ENCODE results near the gene PRMT5. TPM values are rescaled to one million over a fixed set of nuclear protein-coding genes. Genes with fewer than 3 reads are reported as not detected.
"Not testable (repeated sequence)": the region's sequence is repeated elsewhere in the genome, so short reads cannot be mapped to it uniquely, and the experiment has no call there.

PRMT5 gene
- total RNA-seq, 1 donor from 2014 or later: 91.1 TPM

GRCh38 chr14:22974530-22975313 is 45.5 kb upstream of the PRMT5 start:
- FAIRE-seq: no peak
- TF ChIP-seq CTCF (IDR thresholded peaks at IDR 0.05; ENCODE audit: insufficient read depth, low read length, severe bottlenecking): no peak
- Histone ChIP-seq H3K4me3 (ENCODE audit: low read depth, low read length) (no peak overlapping the region), H3K27me3 (ENCODE audit: control insufficient read depth, insufficient read depth, low read length) (no peaks in the 10 kb centered on the region), H3K36me3 (ENCODE audit: control insufficient read depth, insufficient read depth, low read length) (peaks cover 43% of the 10 kb centered on the region)
- DNase-seq (ENCODE audit: low read depth): no peak

GRCh38 chr14:22973217-22974032 is 44.2 kb upstream of the PRMT5 start:
- Histone ChIP-seq H3K36me3 (ENCODE audit: control insufficient read depth, insufficient read depth, low read length) (peaks cover 43% of the 10 kb centered on the region), H3K27me3 (ENCODE audit: control insufficient read depth, insufficient read depth, low read length) (no peaks in the 10 kb centered on the region), H3K4me3 (ENCODE audit: low read depth, low read length) (no peak overlapping the region)
- peak; percentile 51 for TF ChIP-seq CTCF (IDR thresholded peaks at IDR 0.05; ENCODE audit: insufficient read depth, low read length, severe bottlenecking)
- peak; percentile 62 for DNase-seq (ENCODE audit: low read depth)
- FAIRE-seq: no peak

- Histone ChIP-seq H3K4me3 (ENCODE audit: low read depth, low read length) (no peak overlapping the region), H3K36me3 (ENCODE audit: control insufficient read depth, insufficient read depth, low read length) (peaks cover 38% of the 10 kb centered on the region), H3K27me3 (ENCODE audit: control insufficient read depth, insufficient read depth, low read length) (no peaks in the 10 kb centered on the region)
- DNase-seq (ENCODE audit: low read depth) (no peak), FAIRE-seq (no peak)
- no peak for TF ChIP-seq CTCF (IDR thresholded peaks at IDR 0.05; ENCODE audit: insufficient read depth, low read length, severe bottlenecking)
These were observed 43.2 kb upstream of the PRMT5 start for GRCh38 chr14:22972313-22972930.

GRCh38 chr14:22971152-22971551 is 42.0 kb upstream of the PRMT5 start:
- FAIRE-seq: no peak
- DNase-seq (ENCODE audit: low read depth): no peak
- TF ChIP-seq CTCF (IDR thresholded peaks at IDR 0.05; ENCODE audit: insufficient read depth, low read length, severe bottlenecking): no peak
- H3K36me3 ChIP-seq (ENCODE audit: control insufficient read depth, insufficient read depth, low read length): peaks cover 28% of the 10 kb centered on the region
- H3K4me3 ChIP-seq (ENCODE audit: low read depth, low read length): no peak overlapping the region
- H3K27me3 ChIP-seq (ENCODE audit: control insufficient read depth, insufficient read depth, low read length): no peaks in the 10 kb centered on the region

GRCh38 chr14:22966783-22967269 is 37.6 kb upstream of the PRMT5 start:
- H3K36me3 ChIP-seq (ENCODE audit: control insufficient read depth, insufficient read depth, low read length): no peaks in the 10 kb centered on the region
- DNase-seq (ENCODE audit: low read depth) (no peak), FAIRE-seq (no peak)
- TF ChIP-seq CTCF (IDR thresholded peaks at IDR 0.05; ENCODE audit: insufficient read depth, low read length, severe bottlenecking): no peak
- H3K27me3 ChIP-seq (ENCODE audit: control insufficient read depth, insufficient read depth, low read length): no peaks in the 10 kb centered on the region
- H3K4me3 ChIP-seq (ENCODE audit: low read depth, low read length): no peak overlapping the region

- H3K27me3 ChIP-seq (ENCODE audit: control insufficient read depth, insufficient read depth, low read length); DNase-seq (ENCODE audit: low read depth); H3K4me3 ChIP-seq (ENCODE audit: low read depth, low read length); FAIRE-seq; H3K36me3 ChIP-seq (ENCODE audit: control insufficient read depth, insufficient read depth, low read length): not testable (repeated sequence)
These were observed 37.0 kb upstream of the PRMT5 start for GRCh38 chr14:22965916-22966782.
